ENCODE results near the gene CACNG3. TPM values are rescaled to one million over a fixed set of nuclear protein-coding genes. Genes with fewer than 3 reads are reported as not detected.
"Not testable (repeated sequence)": the region's sequence is repeated elsewhere in the genome, so short reads cannot be mapped to it uniquely, and the experiment has no call there.

The CACNG3 gene
- not detected for total RNA-seq
- long read RNA-seq: 0 reads

GRCh38 chr16:24255456-24256371 is at the start of gene CACNG3:
Gene CACNG3, plus strand, starts transcription at chr16:24256335. Its CDS starts 420 bp downstream, at chr16:24256755.
- DNase-seq (ENCODE audit: low spot score): peak; percentile 80
- intact Hi-C loops (cut with DNase I): loop anchor here (10.0 kb wide), 1 partner anchor 211 kb away; no protein-coding TSS in a partner anchor

- DNase-seq (ENCODE audit: low spot score): no peak
- intact Hi-C loops (cut with DNase I): no loop called here
These were observed 49.2 kb upstream of the CACNG3 start for GRCh38 chr16:24206926-24207325.

- no peak for DNase-seq (ENCODE audit: low spot score)
These were observed 47.4 kb upstream of the CACNG3 start for GRCh38 chr16:24208710-24209109.

GRCh38 chr16:24214992-24215391 is 41.1 kb upstream of the CACNG3 start:
- intact Hi-C loops (cut with DNase I): no loop called here
- no peak for DNase-seq (ENCODE audit: low spot score)

More at GRCh38 chr16:24208710-24209109, 47.4 kb upstream of the CACNG3 start:
- intact Hi-C loops (cut with DNase I): no loop called here

GRCh38 chr16:24216961-24217360 is 39.2 kb upstream of the CACNG3 start:
- intact Hi-C loops (cut with DNase I): no loop called here
- no peak for DNase-seq (ENCODE audit: low spot score)

- intact Hi-C loops (cut with DNase I): no loop called here
These were observed 38.7 kb upstream of the CACNG3 start for GRCh38 chr16:24217461-24217860.

GRCh38 chr16:24218299-24218698 is 37.8 kb upstream of the CACNG3 start:
- DNase-seq (ENCODE audit: low spot score): no peak
- intact Hi-C loops (cut with DNase I): no loop called here

More at GRCh38 chr16:24217461-24217860, 38.7 kb upstream of the CACNG3 start:
- no peak for DNase-seq (ENCODE audit: low spot score)

GRCh38 chr16:24221219-24221618 is 34.9 kb upstream of the CACNG3 start:
- no peak for DNase-seq (ENCODE audit: low spot score)

GRCh38 chr16:24228514-24228913 is 27.6 kb upstream of the CACNG3 start:
- no peak for DNase-seq (ENCODE audit: low spot score)
- intact Hi-C loops (cut with DNase I): no loop called here

More at GRCh38 chr16:24221219-24221618, 34.9 kb upstream of the CACNG3 start:
- intact Hi-C loops (cut with DNase I): no loop called here

- DNase-seq (ENCODE audit: low spot score): no peak
- intact Hi-C loops (cut with DNase I): no loop called here
These were observed 23.2 kb upstream of the CACNG3 start for GRCh38 chr16:24232936-24233335.

- DNase-seq (ENCODE audit: low spot score): no peak
- intact Hi-C loops (cut with DNase I): no loop called here
These were observed 21.4 kb upstream of the CACNG3 start for GRCh38 chr16:24234737-24235136.

- intact Hi-C loops (cut with DNase I): no loop called here
- DNase-seq (ENCODE audit: low spot score): no peak
These were observed 20.3 kb upstream of the CACNG3 start for GRCh38 chr16:24235806-24236205.

GRCh38 chr16:24238846-24239245 is 17.3 kb upstream of the CACNG3 start:
- intact Hi-C loops (cut with DNase I); DNase-seq (ENCODE audit: low spot score): not testable (repeated sequence)

- no peak for DNase-seq (ENCODE audit: low spot score)
- intact Hi-C loops (cut with DNase I): no loop called here
These were observed 9.1 kb upstream of the CACNG3 start for GRCh38 chr16:24246911-24247607.

GRCh38 chr16:24253192-24253591 is 2.9 kb upstream of the CACNG3 start:
- no peak for DNase-seq (ENCODE audit: low spot score)
- intact Hi-C loops (cut with DNase I): loop anchor here (2.0 to 10.0 kb wide), 2 partner anchors 182 to 208 kb away; no protein-coding TSS in a partner anchor

- intact Hi-C loops (cut with DNase I): loop anchor here (10.0 kb wide), 1 partner anchor 213 kb away; no protein-coding TSS in a partner anchor
- DNase-seq (ENCODE audit: low spot score): no peak
These were observed 1.8 kb downstream of the CACNG3 start for GRCh38 chr16:24257958-24258357.

GRCh38 chr16:24258791-24259190 is 2.7 kb downstream of the CACNG3 start:
- no peak for DNase-seq (ENCODE audit: low spot score)
- intact Hi-C loops (cut with DNase I): loop anchor here (10.0 kb wide), 1 partner anchor 214 kb away; no protein-coding TSS in a partner anchor

- intact Hi-C loops (cut with DNase I): no loop called here
- no peak for DNase-seq (ENCODE audit: low spot score)
These were observed 6.7 kb downstream of the CACNG3 start for GRCh38 chr16:24262816-24263215.

GRCh38 chr16:24270721-24271442 is 14.7 kb downstream of the CACNG3 start:
- intact Hi-C loops (cut with DNase I): no loop called here
- DNase-seq (ENCODE audit: low spot score): no peak

GRCh38 chr16:24272379-24272778 is 16.2 kb downstream of the CACNG3 start:
- no peak for DNase-seq (ENCODE audit: low spot score)
- intact Hi-C loops (cut with DNase I): no loop called here

All from cardiac septum (tissue), 1 donor.